ENCODE data around the gene ZNF282. TPM values are rescaled to one million over a fixed set of nuclear protein-coding genes. Genes with fewer than 3 reads are reported as not detected.

The ZNF282 gene
- total RNA-seq, 2 experiments from 2014 or later = 29.3 to 29.7 TPM

GRCh38 chr7:149180722-149181449 is 14.5 kb upstream of the ZNF282 start:
- no peak for ATAC-seq
- POLR2A ChIA-PET = interaction anchor here (0.6 to 1.2 kb wide), 2 partner anchors 13 to 19 kb away, joined by 3 read pairs; no protein-coding TSS in a partner anchor
- CTCF ChIA-PET = interaction anchor here (1.6 to 2.6 kb wide), 2 partner anchors 14 to 175 kb away, joined by 5 to 8 read pairs; partner anchors contain the start of gene ZNF282

GRCh38 chr7:149181450-149181790 is 13.9 kb upstream of the ZNF282 start:
- CTCF ChIA-PET = interaction anchor here (0.8 to 2.6 kb wide), 3 partner anchors 14 to 176 kb away, joined by 3 to 8 read pairs (median 5); partner anchors contain the start of genes ZNF282 and ZNF398
- Mint-ChIP-seq H3K9me3 (no peaks in the 10 kb centered on the region), H3K36me3 (ENCODE audit: low read depth) (peaks cover 22% of the 10 kb centered on the region), H3K27me3 (no peaks in the 10 kb centered on the region), H3K27ac (peak overlapping the region; percentile 6), H3K4me1 (ENCODE audit: low read depth) (no peaks in the 10 kb centered on the region), H3K4me3 (no peak overlapping the region)
- POLR2A ChIA-PET = interaction anchor here (0.6 kb wide), 1 partner anchor 19 kb away, joined by 3 read pairs; no protein-coding TSS in a partner anchor
- no peak for ATAC-seq
- no peak for DNase-seq
- TF ChIP-seq CTCF (IDR thresholded peaks at IDR 0.05) = no peak
- intact Hi-C loops (cut with micrococcal nuclease) = no loop called here

More at GRCh38 chr7:149180722-149181449, 14.5 kb upstream of the ZNF282 start:
- intact Hi-C loops (cut with micrococcal nuclease) = no loop called here
- no peak for TF ChIP-seq CTCF (IDR thresholded peaks at IDR 0.05)
- no peak overlapping the region for H3K4me3 Mint-ChIP-seq
- no peaks in the 10 kb centered on the region for H3K27me3 Mint-ChIP-seq
- peaks cover 24% of the 10 kb centered on the region for H3K36me3 Mint-ChIP-seq (ENCODE audit: low read depth)
- no peaks in the 10 kb centered on the region for H3K9me3 Mint-ChIP-seq
- DNase-seq = no peak
- peak overlapping the region; percentile 6 for H3K27ac Mint-ChIP-seq
- H3K4me1 Mint-ChIP-seq (ENCODE audit: low read depth) = no peaks in the 10 kb centered on the region

- Mint-ChIP-seq H3K9me3 (no peaks in the 10 kb centered on the region), H3K4me3 (no peak overlapping the region), H3K4me1 (ENCODE audit: low read depth) (no peaks in the 10 kb centered on the region), H3K36me3 (ENCODE audit: low read depth) (peaks cover 5% of the 10 kb centered on the region), H3K27ac (no peak overlapping the region), H3K27me3 (no peaks in the 10 kb centered on the region)
- POLR2A ChIA-PET = no interaction called here
- CTCF ChIA-PET = no interaction called here
- TF ChIP-seq CTCF (IDR thresholded peaks at IDR 0.05) = no peak
- ATAC-seq = no peak
- intact Hi-C loops (cut with micrococcal nuclease) = no loop called here
- DNase-seq = no peak
These were observed 11.1 kb upstream of the ZNF282 start for GRCh38 chr7:149184274-149184673.

DNA sequence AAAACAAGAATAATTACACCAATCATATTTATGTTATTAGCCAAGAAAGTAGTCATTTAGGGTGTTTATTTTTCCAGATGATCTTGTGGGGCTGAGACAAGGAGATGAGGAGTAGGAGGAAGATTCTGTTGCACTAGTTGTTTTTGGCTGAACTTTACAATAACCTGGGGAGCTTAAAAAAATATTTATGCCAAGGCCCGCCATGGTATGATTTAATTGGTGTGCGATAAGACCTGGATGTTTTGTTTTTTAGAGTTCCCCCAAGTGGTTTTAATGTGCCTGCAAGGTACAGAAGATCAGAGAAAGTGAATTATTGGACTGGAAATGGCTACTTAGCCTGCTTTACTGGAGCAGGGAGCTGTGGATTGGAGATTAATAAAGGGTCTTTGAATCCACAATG is 7.1 kb upstream of the ZNF282 start:
- peaks cover 11% of the 10 kb centered on the region for H3K4me1 Mint-ChIP-seq (ENCODE audit: low read depth)
- no peaks in the 10 kb centered on the region for H3K9me3 Mint-ChIP-seq
- CTCF ChIA-PET = no interaction called here
- DNase-seq = no peak
- no peak overlapping the region for H3K4me3 Mint-ChIP-seq
- no peak for TF ChIP-seq CTCF (IDR thresholded peaks at IDR 0.05)
- intact Hi-C loops (cut with micrococcal nuclease) = no loop called here
- H3K27me3 Mint-ChIP-seq = no peaks in the 10 kb centered on the region
- no peak overlapping the region for H3K27ac Mint-ChIP-seq
- no peak for ATAC-seq
- H3K36me3 Mint-ChIP-seq (ENCODE audit: low read depth) = peaks cover 1% of the 10 kb centered on the region
- POLR2A ChIA-PET = no interaction called here

GRCh38 chr7:149188637-149189259 is 6.6 kb upstream of the ZNF282 start:
- intact Hi-C loops (cut with micrococcal nuclease) = no loop called here
- ATAC-seq (no peak), DNase-seq (no peak)
- TF ChIP-seq CTCF (IDR thresholded peaks at IDR 0.05) = no peak
- H3K27ac Mint-ChIP-seq = no peak overlapping the region
- H3K9me3 Mint-ChIP-seq = no peaks in the 10 kb centered on the region
- no peaks in the 10 kb centered on the region for H3K36me3 Mint-ChIP-seq (ENCODE audit: low read depth)
- peaks cover 11% of the 10 kb centered on the region for H3K4me1 Mint-ChIP-seq (ENCODE audit: low read depth)
- ChIA-PET POLR2A (no interaction called here), CTCF (no interaction called here)
- H3K4me3 Mint-ChIP-seq = no peak overlapping the region
- no peaks in the 10 kb centered on the region for H3K27me3 Mint-ChIP-seq

Measured in activated CD8-positive, alpha-beta T cell treated with anti-CD3 and anti-CD28 coated beads for 36 hours (primary cell).